Limb (tissue), 2 donors: ENCODE results near the gene UNC13B.
"Not testable (repeated sequence)": the region's sequence is repeated elsewhere in the genome, so short reads cannot be mapped to it uniquely, and the experiment has no call there.

Experiments used
- DNase-seq, 2 donors: peaks; one replicate each; pipeline ENCODE4 v3.0.0-alpha.2; 2016; ENCODE audit errors: extremely low spot score in 2 of 2

The UNC13B gene

GRCh38 chr9:35163413-35163812 lies 1.6 kb downstream of the UNC13B start:
- no peak for DNase-seq

- DNase-seq, result no peak
Measured at GRCh38 chr9:35164711-35165110, 2.9 kb downstream of the UNC13B start.

- DNase-seq, result not testable (repeated sequence)
Measured at GRCh38 chr9:35167429-35167828, 5.6 kb downstream of the UNC13B start.

DNA sequence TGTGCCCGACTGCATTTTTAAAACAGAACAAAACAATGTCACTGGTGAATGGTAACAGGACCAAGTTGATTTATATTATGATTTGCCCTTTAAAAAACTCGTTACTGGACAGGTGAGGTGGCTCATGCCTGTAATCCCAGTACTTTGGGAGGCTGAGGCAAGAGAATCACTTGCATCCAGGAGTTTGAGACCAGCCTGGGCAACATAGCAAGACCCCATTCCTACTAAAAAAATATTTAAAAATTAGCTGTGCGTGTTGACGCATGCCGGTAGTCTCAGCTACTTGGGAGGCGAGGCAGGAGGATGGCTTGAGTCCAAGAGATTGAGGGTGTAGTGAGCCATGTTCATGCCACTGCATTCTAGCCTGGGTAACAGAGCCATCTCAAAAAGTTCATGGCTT lies 7.2 kb downstream of the UNC13B start:
- no peak for DNase-seq

DNA sequence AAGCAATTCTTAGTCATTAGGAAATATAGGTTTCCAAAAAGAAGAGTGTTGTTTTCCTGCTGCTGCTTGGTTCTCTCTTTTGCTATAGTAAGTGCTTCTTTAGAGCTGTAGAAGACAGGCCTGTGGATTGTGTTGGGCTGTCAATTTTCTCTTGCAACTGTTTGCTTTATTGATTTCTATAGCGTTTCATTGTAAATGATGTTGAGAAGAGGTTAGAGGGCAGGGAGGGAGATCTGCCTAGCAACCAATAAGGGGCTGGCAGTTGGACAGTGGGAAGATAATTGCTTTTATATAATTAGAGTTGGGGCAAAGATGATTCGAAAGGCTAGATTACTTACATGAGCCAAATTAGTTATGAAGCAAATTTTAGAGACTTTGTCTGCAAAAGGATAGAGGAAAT lies 11.1 kb downstream of the UNC13B start:
- no peak for DNase-seq

GRCh38 chr9:35177520-35177919 lies 15.7 kb downstream of the UNC13B start:
- DNase-seq, result no peak

GRCh38 chr9:35179347-35180280 lies 17.8 kb downstream of the UNC13B start:
- no peak for DNase-seq

DNA sequence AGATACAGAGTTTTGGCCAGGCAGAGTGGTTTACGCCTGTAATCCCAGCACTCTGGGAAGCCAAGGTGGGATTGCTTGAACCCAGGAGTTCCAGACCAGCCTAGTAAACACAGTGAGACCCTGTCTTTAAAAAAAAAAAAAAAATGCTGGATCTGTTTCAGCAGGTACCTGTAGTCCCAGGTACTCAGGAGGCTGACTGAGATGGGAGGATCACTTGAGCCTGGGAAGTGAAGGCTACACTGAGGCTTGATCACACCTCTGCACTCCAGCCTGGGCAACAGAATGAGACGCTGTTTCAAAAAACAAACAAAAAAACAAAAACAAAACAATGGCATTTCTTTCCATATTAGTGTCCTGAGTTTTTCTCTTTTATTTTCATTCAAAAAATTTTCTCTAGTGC lies 19.0 kb downstream of the UNC13B start:
- no peak for DNase-seq

DNA sequence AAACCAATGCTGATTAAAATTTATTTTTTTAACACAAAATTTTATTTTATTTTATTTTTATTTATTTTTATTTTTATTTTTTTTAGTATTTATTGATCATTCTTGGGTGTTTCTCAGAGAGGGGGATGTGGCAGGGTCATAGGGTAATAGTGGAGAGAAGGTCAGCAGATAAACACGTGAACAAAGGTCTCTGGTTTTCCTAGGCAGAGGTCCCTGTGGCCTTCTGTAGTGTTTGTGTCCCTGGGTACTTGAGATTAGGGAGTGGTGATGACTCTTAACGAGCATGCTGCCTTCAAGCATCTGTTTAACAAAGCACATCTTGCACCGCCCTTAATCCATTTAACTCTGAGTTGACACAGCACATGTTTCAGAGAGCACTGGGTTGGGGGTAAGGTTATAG lies 20.6 kb downstream of the UNC13B start:
- not testable (repeated sequence) for DNase-seq

DNA sequence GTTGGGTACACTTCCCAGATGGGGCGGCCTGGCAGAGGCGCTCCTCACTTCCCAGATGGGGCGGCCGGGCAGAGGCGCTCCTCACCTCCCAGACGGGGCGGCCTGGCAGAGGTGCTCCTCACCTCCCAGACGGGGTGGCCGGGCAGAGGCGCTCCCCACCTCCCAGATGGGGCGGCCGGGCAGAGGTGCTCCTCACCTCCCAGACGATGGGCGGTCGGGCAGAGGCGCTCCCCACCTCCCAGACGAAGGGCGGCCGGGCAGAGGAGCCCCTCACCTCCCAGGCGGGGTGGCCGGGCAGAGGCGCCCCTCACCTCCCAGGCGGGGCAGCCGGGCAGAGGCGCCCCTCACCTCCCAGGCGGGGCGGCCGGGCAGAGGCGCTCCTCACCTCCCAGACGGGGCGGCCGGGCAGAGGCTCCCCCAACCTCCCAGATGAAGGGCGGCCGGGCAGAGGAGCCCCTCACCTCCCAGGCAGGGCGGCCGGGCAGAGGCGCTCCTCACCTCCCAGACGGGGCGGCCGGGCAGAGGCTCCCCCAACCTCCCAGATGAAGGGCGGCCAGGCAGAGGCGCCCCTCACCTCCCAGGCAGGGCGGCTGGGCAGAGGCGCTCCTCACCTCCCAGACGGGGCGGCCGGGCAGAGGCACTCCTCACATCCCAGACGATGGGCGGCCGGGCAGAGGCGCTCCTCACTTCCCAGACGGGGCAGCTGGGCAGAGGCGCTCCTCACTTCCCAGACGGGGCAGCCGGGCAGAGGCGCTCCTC lies 21.4 kb downstream of the UNC13B start:
- not testable (repeated sequence) for DNase-seq

DNA sequence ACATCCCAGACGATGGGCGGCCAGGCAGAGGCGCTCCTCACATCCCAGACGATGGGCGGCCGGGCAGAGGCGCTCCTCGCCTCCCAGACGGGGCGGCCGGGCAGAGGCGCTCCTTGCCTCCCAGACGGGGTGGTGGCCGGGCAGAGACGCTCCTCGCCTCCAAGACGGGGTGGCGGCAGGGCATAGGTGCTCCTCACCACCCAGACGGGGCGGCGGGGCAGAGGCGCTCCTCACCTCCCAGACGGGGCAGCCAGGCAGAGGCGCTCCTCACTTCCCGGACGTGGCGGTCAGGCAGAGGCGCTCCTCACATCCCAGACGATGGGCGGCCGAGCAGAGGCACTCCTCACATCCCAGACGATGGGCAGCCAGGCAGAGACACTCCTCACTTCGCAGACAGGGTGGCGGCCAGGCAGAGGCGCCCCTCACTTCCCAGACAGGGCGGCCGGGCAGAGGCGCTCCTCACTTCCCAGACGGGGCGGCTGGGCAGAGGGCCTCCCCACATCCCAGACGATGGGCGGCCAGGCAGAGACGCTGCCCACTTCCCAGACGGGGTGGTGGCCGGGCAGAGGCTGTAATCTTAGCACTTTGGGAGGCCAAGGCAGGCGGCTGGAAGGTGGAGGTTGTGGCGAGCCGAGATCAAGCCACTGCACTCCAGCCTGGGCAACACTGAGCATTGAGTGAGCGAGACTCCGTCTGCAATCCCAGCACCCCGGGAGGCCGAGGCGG lies 22.1 kb downstream of the UNC13B start:
- not testable (repeated sequence) for DNase-seq

- DNase-seq, result no peak
Measured at GRCh38 chr9:35186524-35186923, 24.7 kb downstream of the UNC13B start.

- DNase-seq, result no peak
Measured at GRCh38 chr9:35190203-35190602, 28.4 kb downstream of the UNC13B start.

- no peak for DNase-seq
Measured at GRCh38 chr9:35191105-35191504, 29.3 kb downstream of the UNC13B start.

- no peak for DNase-seq
Measured at GRCh38 chr9:35193762-35194161, 32.0 kb downstream of the UNC13B start.

DNA sequence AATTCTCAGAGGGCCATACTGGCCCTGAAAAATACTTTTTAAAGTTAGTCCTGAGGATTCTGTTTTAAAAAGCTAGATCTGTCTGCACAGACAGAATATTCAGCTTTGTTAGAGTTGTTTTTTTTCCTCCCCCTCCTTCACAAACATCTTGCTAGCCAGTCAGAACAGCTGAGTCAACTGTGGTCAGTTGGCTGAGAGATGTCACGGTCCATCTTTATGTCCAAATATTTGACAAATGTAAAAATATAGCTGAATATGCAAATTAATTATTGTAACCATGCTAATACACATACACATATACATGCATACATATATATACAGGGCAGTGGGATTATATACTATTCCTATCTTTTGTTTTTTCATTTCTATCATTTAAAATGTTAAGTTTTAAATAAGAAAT lies 33.9 kb downstream of the UNC13B start:
- DNase-seq, result no peak

DNA sequence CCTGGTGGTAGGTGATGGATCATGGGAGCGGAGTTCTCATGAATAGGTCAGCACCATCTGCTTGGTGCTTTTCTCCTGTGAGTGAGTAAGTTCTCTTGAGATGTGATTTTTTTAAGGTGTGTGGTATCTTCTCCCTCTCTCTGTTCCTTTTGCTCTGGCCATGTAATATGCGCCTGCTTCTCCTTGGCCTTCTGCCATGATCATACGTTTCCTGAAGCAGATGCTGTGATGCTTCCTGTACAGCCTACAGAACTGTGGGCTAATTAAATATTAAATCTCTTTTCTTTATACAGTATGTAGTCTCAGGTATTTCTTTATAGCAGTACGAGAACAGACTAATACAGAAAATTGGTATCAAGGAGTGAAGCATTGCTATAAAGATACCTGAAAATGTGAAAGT lies 36.4 kb downstream of the UNC13B start:
- no peak for DNase-seq

DNA sequence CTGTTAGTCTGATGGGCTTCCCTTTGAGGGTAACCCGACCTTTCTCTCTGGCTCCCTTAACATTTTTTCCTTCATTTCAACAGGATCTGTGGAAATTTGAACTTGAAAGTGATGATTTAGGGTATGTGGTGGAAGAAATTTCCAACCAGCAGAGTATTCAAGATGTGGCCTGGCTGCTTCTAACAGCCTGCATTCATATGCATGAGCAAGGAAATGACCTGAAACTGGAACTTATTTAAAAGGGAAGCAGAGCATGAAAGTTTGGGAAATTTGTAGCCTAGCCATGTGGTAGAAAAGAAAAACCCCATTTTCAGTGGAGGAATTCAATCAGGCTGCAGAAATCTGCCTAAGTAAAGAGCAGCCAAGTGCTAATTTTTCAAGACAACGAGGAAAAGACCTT lies 41.7 kb downstream of the UNC13B start:
- DNase-seq, result no peak

DNA sequence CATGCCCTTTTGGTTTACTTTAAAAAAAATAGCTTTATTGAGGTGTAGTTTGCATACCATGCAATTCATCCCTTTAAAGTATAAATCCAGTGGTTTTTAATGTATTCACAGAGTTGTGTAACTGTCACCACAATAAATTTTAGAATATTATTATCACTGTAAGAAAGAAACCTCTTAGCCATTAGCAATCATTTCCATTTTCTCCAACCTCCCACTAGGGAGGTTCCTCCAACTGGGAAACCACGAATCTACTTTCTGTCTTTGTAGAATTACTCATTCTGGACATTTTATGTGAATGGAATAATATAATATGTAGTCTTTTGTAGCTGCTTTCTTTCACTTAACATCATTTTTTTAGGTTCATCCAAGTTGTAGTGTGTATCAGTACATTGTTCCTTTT lies 43.5 kb downstream of the UNC13B start:
- no peak for DNase-seq

- no peak for DNase-seq
Measured at GRCh38 chr9:35211854-35212253, 50.0 kb downstream of the UNC13B start.

DNA sequence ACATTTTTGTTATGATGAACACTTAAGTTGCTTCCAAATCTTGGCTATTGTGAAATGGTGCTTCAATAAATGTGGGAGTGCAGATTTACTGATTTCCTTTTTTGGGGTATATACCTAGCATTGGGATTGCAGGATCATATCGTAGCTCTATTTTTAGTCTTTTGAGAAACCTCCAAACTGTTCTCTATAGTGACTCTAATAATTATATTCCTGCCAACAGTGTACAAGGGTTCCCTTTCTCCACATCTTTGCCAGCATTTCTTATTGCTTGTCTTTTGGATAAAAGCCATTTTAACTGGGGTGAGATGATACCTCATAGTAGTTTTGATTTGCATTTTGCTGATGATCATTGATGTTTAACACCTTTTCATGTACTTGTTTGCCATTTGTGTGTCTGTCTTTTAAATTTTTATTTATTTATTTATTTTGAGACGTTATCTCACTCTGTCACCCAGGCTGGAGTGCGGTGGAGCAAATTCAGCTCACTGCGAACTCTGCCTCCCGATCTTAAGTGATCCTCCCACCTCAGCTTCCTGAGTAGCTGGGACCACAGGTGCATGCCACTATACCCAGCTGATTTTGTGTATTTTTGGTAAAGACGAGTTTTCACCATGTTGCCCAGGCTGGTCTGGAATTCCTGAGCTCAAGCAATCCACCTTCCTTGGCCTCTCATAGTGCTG lies 59.0 kb downstream of the UNC13B start:
- no peak for DNase-seq
